D721Med (cell line): Measurements from ENCODE around the gene ANKFY1.

Source experiments
- DNase-seq: peaks from one replicate; pipeline ENCODE4 v3.0.0; 2011; ENCODE audit warnings: low spot score; ENCODE audit not compliant: insufficient read length
- FAIRE-seq: peaks from 2 replicates; lab custom pipeline; 2011; peaks lifted over from hg19 to GRCh38; lab: Jason Lieb, UNC
- CTCF ChIP-seq: IDR thresholded peaks from 2 replicates; pipeline ENCODE4 v1.5.1; 2012; ENCODE audit warnings: mild to moderate bottlenecking, control low read depth; ENCODE audit not compliant: insufficient read depth; ENCODE audit errors: missing control alignments

ANKFY1 gene

GRCh38 chr17:4247971-4248388, 15.8 kb downstream of the ANKFY1 start:
- TF ChIP-seq CTCF = no peak
- no peak for FAIRE-seq
- DNase-seq = no peak

DNA sequence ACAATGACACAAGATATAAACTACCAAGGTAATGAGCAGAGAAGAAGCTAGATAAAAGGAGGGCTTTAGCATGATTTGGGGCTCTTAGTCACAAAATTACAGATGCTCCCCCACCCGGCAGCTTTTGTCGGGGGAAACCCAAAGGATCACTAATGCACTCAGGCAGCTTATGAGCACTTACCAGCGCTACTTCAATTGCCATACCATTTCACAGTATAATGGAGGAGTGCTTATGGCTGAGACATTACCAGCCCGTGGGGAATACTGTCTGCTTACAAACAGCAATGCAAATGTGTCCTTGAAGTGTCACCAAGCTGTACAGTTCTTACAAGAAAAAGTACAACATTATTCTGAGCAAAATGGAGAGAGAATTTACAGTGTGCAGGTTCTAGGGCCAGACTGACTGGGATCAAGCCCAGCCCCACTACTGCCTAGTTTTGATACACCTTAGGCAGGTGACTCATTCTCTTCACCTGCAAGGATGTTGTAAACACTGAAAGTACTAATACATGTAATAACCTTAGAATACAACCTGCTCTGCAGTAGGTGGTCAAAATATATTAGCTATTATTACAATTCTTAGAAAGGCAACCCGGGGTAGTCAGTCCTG, 16.3 kb downstream of the ANKFY1 start:
- TF ChIP-seq CTCF = no peak
- FAIRE-seq (no peak), DNase-seq (no peak)

GRCh38 chr17:4246674-4247073, 17.1 kb downstream of the ANKFY1 start:
- DNase-seq = no peak
- TF ChIP-seq CTCF = no peak
- FAIRE-seq = no peak

- no peak for TF ChIP-seq CTCF
- DNase-seq (no peak), FAIRE-seq (no peak)
Measured at GRCh38 chr17:4241535-4241934, 22.2 kb downstream of the ANKFY1 start.

DNA sequence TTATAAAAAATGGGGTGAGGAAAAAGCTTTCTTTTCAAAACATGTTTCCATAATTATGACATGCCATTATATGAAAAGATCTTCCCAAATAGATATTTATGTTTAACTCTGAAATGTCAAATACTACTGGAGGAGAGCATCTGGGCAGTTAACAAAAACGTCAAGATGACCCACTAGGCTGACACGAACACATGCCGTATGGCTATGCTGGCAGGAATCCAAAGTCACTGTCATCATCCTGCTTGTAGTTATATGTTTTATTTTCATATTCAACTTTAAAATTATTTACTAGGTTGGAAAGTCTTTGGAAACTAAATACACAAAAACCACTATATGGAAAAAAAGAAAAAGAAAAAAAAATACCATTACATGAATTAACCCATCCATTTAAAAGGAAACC, 27.3 kb downstream of the ANKFY1 start:
- FAIRE-seq (no peak), DNase-seq (no peak)
- TF ChIP-seq CTCF = no peak

DNA sequence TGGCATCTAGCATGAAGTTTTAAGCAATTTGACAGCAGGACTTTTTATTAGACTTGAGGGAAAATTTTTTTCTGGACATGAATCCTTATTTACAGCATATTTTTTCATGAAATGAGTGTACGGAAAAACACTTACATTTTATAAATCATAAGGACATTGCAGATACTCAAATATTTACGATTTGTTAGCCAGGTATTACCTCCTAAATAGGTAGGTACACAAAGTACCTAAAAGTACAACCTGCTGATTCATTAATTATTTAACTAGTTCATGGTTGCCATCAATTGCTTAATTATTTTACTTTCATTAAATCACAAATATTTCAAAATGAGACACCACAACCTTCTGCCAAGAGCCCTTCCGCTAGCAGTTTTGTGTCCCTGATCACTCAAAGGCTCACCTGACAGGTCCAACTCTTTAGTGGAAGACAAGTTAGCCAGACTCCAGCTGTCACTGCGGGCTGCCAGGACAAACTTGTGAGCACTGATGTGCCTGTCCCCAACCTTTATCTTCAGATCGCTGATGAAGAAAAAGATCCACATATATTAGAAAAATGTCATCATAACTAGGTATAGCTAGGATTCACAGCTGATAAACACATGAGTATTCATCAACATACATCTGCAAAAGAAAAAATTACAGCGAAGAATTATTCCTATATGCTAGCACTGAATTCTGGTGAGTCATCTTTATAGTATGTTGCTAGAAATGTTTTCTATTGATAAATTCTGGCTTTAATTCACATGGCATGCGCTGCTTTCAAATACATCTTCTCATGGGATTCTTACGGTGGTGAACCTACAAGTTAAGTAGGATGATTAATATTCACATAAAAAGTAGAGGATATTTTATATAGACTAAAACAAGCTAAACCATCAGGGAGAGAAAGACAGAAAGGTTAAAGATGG, 28.2 kb downstream of the ANKFY1 start:
- no peak for DNase-seq
- FAIRE-seq = no peak
- TF ChIP-seq CTCF = no peak

DNA sequence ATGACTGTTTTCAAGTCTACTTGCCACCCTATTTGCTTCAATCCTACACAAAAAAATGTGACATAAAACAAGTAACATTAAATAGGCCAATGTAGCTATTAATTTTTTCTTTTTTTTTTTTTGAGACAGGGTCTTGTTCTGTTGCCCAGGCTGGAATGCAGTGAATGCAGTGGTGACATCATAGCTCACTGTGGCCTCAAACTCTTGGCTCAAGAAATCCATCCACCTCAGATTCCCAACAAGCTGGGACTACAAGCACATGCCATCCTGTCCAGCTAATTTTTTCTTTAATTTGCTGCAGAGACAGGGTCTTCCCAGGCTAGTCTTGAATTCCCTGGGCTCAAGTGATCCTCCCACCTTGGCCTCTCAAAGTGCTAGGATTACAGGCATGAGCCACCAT, 29.4 kb downstream of the ANKFY1 start:
- TF ChIP-seq CTCF = no peak
- DNase-seq (no peak), FAIRE-seq (no peak)
